ENCODE measurements around the gene TTBK1. TPM values are rescaled to one million over a fixed set of nuclear protein-coding genes. Genes with fewer than 3 reads are reported as not detected.

The TTBK1 gene
- total and polyA plus RNA-seq, 2 donors (not counting 1 experiment from before 2014, with no cell fraction given) = 0.07 TPM; not detected in 1

DNA sequence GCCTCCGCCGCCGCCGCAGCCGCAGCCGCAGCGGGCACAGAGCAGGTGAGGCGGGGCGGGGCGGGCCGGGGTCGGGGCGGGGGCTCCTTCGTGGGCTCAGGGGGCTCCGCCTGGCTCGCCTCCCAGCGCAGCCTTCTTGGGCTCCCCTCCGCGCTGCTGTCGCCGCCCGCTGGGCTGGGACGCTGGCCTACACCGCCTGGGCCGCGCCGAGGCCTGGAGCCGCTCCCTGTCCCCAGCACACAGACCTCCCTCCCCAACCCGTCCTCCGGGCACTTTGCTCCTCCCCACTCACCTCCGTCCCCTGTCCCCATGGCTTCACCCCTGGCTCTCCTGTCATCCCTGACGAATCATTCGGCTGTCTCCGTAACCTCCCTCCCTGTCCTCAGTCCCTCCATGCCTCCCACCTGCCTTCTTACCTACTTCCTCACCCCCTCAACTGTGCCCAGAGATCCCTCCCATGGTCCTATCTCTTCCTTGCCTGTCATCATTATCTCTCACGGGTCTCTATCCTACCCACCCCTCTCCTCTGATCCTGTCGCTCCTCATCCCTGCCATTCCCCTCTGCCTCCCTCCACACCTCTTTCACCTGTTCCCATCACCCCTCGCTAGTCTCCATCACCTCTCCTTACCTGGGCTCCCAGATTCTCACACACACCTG is 512 bp downstream of the TTBK1 start:
- H3K9me3 ChIP-seq (ENCODE audit: control extremely low read depth in 1 of 3, control insufficient read depth in 2 of 3, insufficient read depth in 1 of 3, low read length in 2 of 3) = peaks cover 0 to 7% (median 2%) of the 10 kb centered on the region in 3 donors
- no peak for ATAC-seq (ENCODE audit: low read depth)
- H4K20me1 ChIP-seq (ENCODE audit: control insufficient read depth, insufficient read depth, low read length, poor library complexity, severe bottlenecking) = no peaks in the 10 kb centered on the region
- no peaks in the 10 kb centered on the region for H3K79me2 ChIP-seq (ENCODE audit: control insufficient read depth, insufficient read depth, low read length)
- H3K4me2 ChIP-seq (replicated peaks; ENCODE audit: low read depth, low read length, poor library complexity, severe bottlenecking) = peak overlapping the region; percentile 34
- H3K27me3 ChIP-seq (replicated peaks in 1 of 4; ENCODE audit: control extremely low read depth in 1 of 4, control insufficient read depth in 3 of 4, insufficient read depth in 4 of 4, low read length in 3 of 4) = peaks cover 0 to 60% (median 36%) of the 10 kb centered on the region in 4 experiments
- H3K4me3 Mint-ChIP-seq = no peak overlapping the region
- POLR2A ChIA-PET = no interaction called here
- peaks cover 4% of the 10 kb centered on the region for H3K9me3 Mint-ChIP-seq (ENCODE audit: insufficient read depth)
- H3K4me1 ChIP-seq (ENCODE audit: control insufficient read depth in 2 of 2, insufficient read depth in 2 of 2, low read length in 2 of 2) = peaks cover 19 to 21% of the 10 kb centered on the region in 2 donors
- peaks cover 16% of the 10 kb centered on the region for H3K4me1 Mint-ChIP-seq
- H2AFZ ChIP-seq (ENCODE audit: insufficient read depth, low read depth, low read length, poor library complexity, severe bottlenecking) = no peak overlapping the region
- no peak overlapping the region for H3K27ac Mint-ChIP-seq
- TF ChIP-seq EZH2 (IDR thresholded peaks at IDR 0.05; ENCODE audit: borderline replicate concordance, insufficient read depth, low read depth, low read length, poor library complexity, severe bottlenecking) (no peak), CTCF (IDR thresholded peaks at IDR 0.05) (no peak)
- no peak overlapping the region for H3K9ac ChIP-seq (ENCODE audit: low read length)
- no peaks in the 10 kb centered on the region for H3K36me3 ChIP-seq (replicated peaks in 1 of 2; ENCODE audit: control extremely low read depth in 1 of 2, control insufficient read depth in 1 of 2, extremely low read depth in 1 of 2, insufficient read depth in 2 of 2, low read length in 1 of 2)
- intact Hi-C loops (cut with micrococcal nuclease) = no loop called here
- WGBS (ENCODE audit: insufficient coverage) = 47% methylated on average over 34 of the region's 37 CpGs
- CTCF ChIA-PET = interaction anchor here (1.1 kb wide), 1 partner anchor 13 kb away, joined by 3 read pairs; no protein-coding TSS in a partner anchor
- H3K4me3 ChIP-seq (ENCODE audit: control extremely low read depth in 1 of 5, extremely low read depth in 1 of 5, insufficient read depth in 1 of 5, low read depth in 2 of 5, low read length in 4 of 5) = no peak overlapping the region
- H3K27me3 Mint-ChIP-seq = peaks cover 36% of the 10 kb centered on the region
- H3K27ac ChIP-seq (ENCODE audit: low read length in 2 of 2) = no peak overlapping the region
- peak; percentile 28 for DNase-seq

Data from B cell (primary cell).